Measurements from ENCODE around the gene ALG13.
"Not testable (repeated sequence)": the region's sequence is repeated elsewhere in the genome, so short reads cannot be mapped to it uniquely, and the experiment has no call there.

ALG13 gene

GRCh38 chrX:111680988-111681779, at the start of gene ALG13:
Gene ALG13, plus strand, starts transcription at chrX:111681170. Its CDS starts 49 bp downstream, at chrX:111681219.
- peak; percentile 58 for DNase-seq

GRCh38 chrX:111634823-111635729, 45.9 kb upstream of the ALG13 start:
- no peak for DNase-seq

- no peak for DNase-seq
These were observed 39.0 kb upstream of the ALG13 start for GRCh38 chrX:111641969-111642368.

GRCh38 chrX:111645165-111645564, 35.8 kb upstream of the ALG13 start:
- DNase-seq = not testable (repeated sequence)

GRCh38 chrX:111645607-111646006, 35.4 kb upstream of the ALG13 start:
- no peak for DNase-seq

GRCh38 chrX:111646515-111646914, 34.5 kb upstream of the ALG13 start:
- DNase-seq = no peak

GRCh38 chrX:111648802-111649201, 32.2 kb upstream of the ALG13 start:
- no peak for DNase-seq

GRCh38 chrX:111649638-111650037, 31.3 kb upstream of the ALG13 start:
- DNase-seq = no peak

GRCh38 chrX:111650845-111651244, 30.1 kb upstream of the ALG13 start:
- DNase-seq = no peak

- no peak for DNase-seq
These were observed 28.3 kb upstream of the ALG13 start for GRCh38 chrX:111652719-111653118.

- DNase-seq = no peak
These were observed 19.7 kb upstream of the ALG13 start for GRCh38 chrX:111661241-111661640.

- no peak for DNase-seq
These were observed 18.7 kb upstream of the ALG13 start for GRCh38 chrX:111662292-111662691.

- no peak for DNase-seq
These were observed 9.3 kb upstream of the ALG13 start for GRCh38 chrX:111671668-111672067.

- DNase-seq = no peak
These were observed 6.3 kb downstream of the ALG13 start for GRCh38 chrX:111687305-111687704.

GRCh38 chrX:111695297-111695880, 14.4 kb downstream of the ALG13 start:
- DNase-seq = no peak

GRCh38 chrX:111719426-111720210, 38.6 kb downstream of the ALG13 start:
- no peak for DNase-seq

GRCh38 chrX:111728096-111728495, 47.1 kb downstream of the ALG13 start:
- DNase-seq = no peak

GRCh38 chrX:111731351-111731750, 50.4 kb downstream of the ALG13 start:
- DNase-seq = no peak

- DNase-seq = no peak
These were observed 55.6 kb downstream of the ALG13 start for GRCh38 chrX:111736571-111736970.

- DNase-seq = no peak
These were observed 61.0 kb downstream of the ALG13 start for GRCh38 chrX:111742018-111742417.

- no peak for DNase-seq
These were observed 62.3 kb downstream of the ALG13 start for GRCh38 chrX:111743316-111743715.

- no peak for DNase-seq
These were observed 75.5 kb downstream of the ALG13 start for GRCh38 chrX:111756486-111756885.

- DNase-seq = no peak
These were observed 78.7 kb downstream of the ALG13 start for GRCh38 chrX:111759686-111760085.

Measured in GF-D8 (cell line).